Measurements from ENCODE around the gene FOLR1. TPM values are rescaled to one million over a fixed set of nuclear protein-coding genes. Genes with fewer than 3 reads are reported as not detected.

Gene FOLR1
- total RNA-seq, 1 experiment from 2014 or later, result not detected

GRCh38 chr11:72222106-72222891 lies 30.4 kb downstream of the FOLR1 start:
- DNase-seq (ENCODE audit: low read depth, low spot score) (no peak), ATAC-seq (no peak)
- peaks cover 18% of the 10 kb centered on the region for H3K4me1 ChIP-seq (ENCODE audit: control insufficient read depth, insufficient read depth, low read length)
- CTCF ChIA-PET, result no interaction called here
- intact Hi-C loops (cut with micrococcal nuclease; ENCODE audit: unreplicated experiment) (no loop called here), in situ Hi-C loops (cut with HindIII; ENCODE audit: low pct_unique_long_range_greater_than_20kb, low sequenced_read_pairs) (no loop called here)
- peak overlapping the region; percentile 95 for H3K4me3 ChIP-seq (ENCODE audit: low read depth in 2 of 2, low read length in 2 of 2)
- no TSS peak for BruUV-seq (replicated peaks)
- no peaks in the 10 kb centered on the region for H3K36me3 ChIP-seq (ENCODE audit: control insufficient read depth, insufficient read depth, low read length)
- TF ChIP-seq POLR2AphosphoS5 (IDR thresholded peaks at IDR 0.05; ENCODE audit: low read depth, low read length) (no peak), REST (IDR thresholded peaks at IDR 0.05; ENCODE audit: insufficient read depth in 1 of 2, low read depth in 2 of 2, low read length in 1 of 2) (no peak), CTCF (IDR thresholded peaks at IDR 0.05) (no peak), TCF7L2 (IDR thresholded peaks at IDR 0.05; ENCODE audit: low read depth, low read length) (no peak), SIN3A (IDR thresholded peaks at IDR 0.05; ENCODE audit: borderline replicate concordance, insufficient read depth, low read depth, low read length) (no peak)
- POLR2A ChIA-PET, result no interaction called here
- H3K9me3 ChIP-seq (ENCODE audit: control insufficient read depth, insufficient read depth, low read depth, low read length), result no peaks in the 10 kb centered on the region
- no peaks in the 10 kb centered on the region for H3K27me3 ChIP-seq (ENCODE audit: control insufficient read depth, insufficient read depth, low read length)
- H3K27ac ChIP-seq (ENCODE audit: low read length), result peak overlapping the region; percentile 89

GRCh38 chr11:72222907-72223614 lies 31.1 kb downstream of the FOLR1 start:
- Histone ChIP-seq H3K4me1 (ENCODE audit: control insufficient read depth, insufficient read depth, low read length) (peaks cover 22% of the 10 kb centered on the region), H3K36me3 (ENCODE audit: control insufficient read depth, insufficient read depth, low read length) (no peaks in the 10 kb centered on the region), H3K4me3 (ENCODE audit: low read depth in 2 of 2, low read length in 2 of 2) (peak overlapping the region; percentile 95), H3K9me3 (ENCODE audit: control insufficient read depth, insufficient read depth, low read depth, low read length) (no peaks in the 10 kb centered on the region), H3K27ac (ENCODE audit: low read length) (peak overlapping the region; percentile 89), H3K27me3 (ENCODE audit: control insufficient read depth, insufficient read depth, low read length) (no peaks in the 10 kb centered on the region)
- POLR2A ChIA-PET, result no interaction called here
- CTCF ChIA-PET, result interaction anchor here (0.6 to 0.7 kb wide), 2 partner anchors 15 to 198 kb away, joined by 4 read pairs; no protein-coding TSS in a partner anchor
- in situ Hi-C loops (cut with HindIII; ENCODE audit: low pct_unique_long_range_greater_than_20kb, low sequenced_read_pairs), result no loop called here
- intact Hi-C loops (cut with micrococcal nuclease; ENCODE audit: unreplicated experiment), result no loop called here
- DNase-seq (ENCODE audit: low read depth, low spot score) (peak; percentile 38), ATAC-seq (peak; percentile 86)
- no TSS peak for BruUV-seq (replicated peaks)
- TF ChIP-seq REST (IDR thresholded peaks at IDR 0.05; ENCODE audit: insufficient read depth in 1 of 2, low read depth in 2 of 2, low read length in 1 of 2) (no peak), POLR2AphosphoS5 (IDR thresholded peaks at IDR 0.05; ENCODE audit: low read depth, low read length) (peak; percentile 48; the same call in 1 of the 2 replicates), TCF7L2 (IDR thresholded peaks at IDR 0.05; ENCODE audit: low read depth, low read length) (no peak), CTCF (IDR thresholded peaks at IDR 0.05) (no peak), SIN3A (IDR thresholded peaks at IDR 0.05; ENCODE audit: borderline replicate concordance, insufficient read depth, low read depth, low read length) (peak; percentile 87; the same call in 1 of the 2 replicates)
